Endothelial cell of umbilical vein (primary cell): ENCODE results near the gene GLOD5. TPM values are rescaled to one million over a fixed set of nuclear protein-coding genes. Genes with fewer than 3 reads are reported as not detected.

ENCODE experiments used
- BruUV-seq: library from RNA; stranded (reverse); fragments of 400-500 nt; replicated peaks from 2 replicates; lab custom pipeline; 2021; lab: Mats Ljungman, UMichigan
- CTCF ChIA-PET: fragments of 300-600, 350-600 bp; sonication (Branson Sonifier 250); formaldehyde crosslinking; loops from one replicate; lab custom pipeline; 2021; ENCODE audit warnings: antibody characterized with exemption, inconsistent platforms; lab: Charles Lee
- POLR2A ChIA-PET: fragments of 300-600, 350-600 bp; sonication (Branson Sonifier 250); formaldehyde crosslinking; loops from one replicate; lab custom pipeline; 2021; ENCODE audit warnings: antibody characterized with exemption, inconsistent platforms; lab: Charles Lee
- DNase-seq: peaks from one replicate; pipeline ENCODE4 v3.0.0-alpha.2; 2011; ENCODE audit warnings: low read depth, low spot score
- FAIRE-seq: peaks from 2 replicates; lab custom pipeline; 2011; peaks lifted over from hg19 to GRCh38; lab: Jason Lieb, UNC
- H2AFZ ChIP-seq: 2 replicates; pipeline ENCODE4 v1.6.0; 2012; ENCODE audit warnings: low read depth, low read length, control low read depth, inconsistent platforms
- H3K27ac ChIP-seq: 2 replicates; pipeline ENCODE4 v1.5.1; 2011; ENCODE audit warnings: low read depth, mild to moderate bottlenecking, control low read depth, low read length, moderate library complexity; ENCODE audit not compliant: insufficient read depth
- H3K27me3 ChIP-seq, 2 experiments: 2 replicates each; pipeline versions ENCODE4 v1.6.0 to v1.6.1; 2011; ENCODE audit warnings: low read length in 2 of 2, mixed read lengths in 1 of 2; ENCODE audit not compliant: control insufficient read depth in 2 of 2, insufficient read depth in 2 of 2
- H3K36me3 ChIP-seq, 2 experiments: 2 replicates in 1 of 2; 3 replicates in 1 of 2; pipeline ENCODE4 v1.5.1; 2011; ENCODE audit warnings: low read length in 2 of 2, mild to moderate bottlenecking in 1 of 2, moderate library complexity in 1 of 2; ENCODE audit not compliant: control insufficient read depth in 2 of 2, insufficient read depth in 2 of 2; ENCODE audit errors: extremely low read depth in 1 of 2
- H3K4me1 ChIP-seq: 3 replicates; pipeline ENCODE4 v1.5.1; 2011; ENCODE audit warnings: mild to moderate bottlenecking, low read length; ENCODE audit not compliant: control insufficient read depth, insufficient read depth; ENCODE audit errors: extremely low read depth
- H3K4me2 ChIP-seq: 2 replicates; pipeline ENCODE4 v1.6.1; 2011; ENCODE audit warnings: low read length, control low read depth, mixed read lengths; ENCODE audit not compliant: insufficient read depth
- H3K4me3 ChIP-seq, 3 experiments: fragments of 200-600 bp in 1 of 3; sonication (generic), shearing (Covaris generic) in 1 of 3; replicated peaks in 1 of 3; 2 replicates each; pipeline ENCODE4 v1.5.1; 2011 to 2016; ENCODE audit warnings: control low read depth in 3 of 3, low read length in 3 of 3, mild to moderate bottlenecking in 2 of 3, inconsistent platforms in 1 of 3, low read depth in 1 of 3, moderate library complexity in 1 of 3; ENCODE audit not compliant: insufficient read depth in 1 of 3
- H3K79me2 ChIP-seq: 2 replicates; pipeline ENCODE4 v1.6.0; 2012; ENCODE audit warnings: low read length, inconsistent platforms; ENCODE audit not compliant: control insufficient read depth, insufficient read depth
- H3K9ac ChIP-seq: replicated peaks from 2 replicates; pipeline ENCODE3; 2011; ENCODE audit warnings: low read length, control low read depth; ENCODE audit not compliant: insufficient read depth; ENCODE audit errors: extremely low read depth
- H3K9me1 ChIP-seq: replicated peaks from 3 replicates; pipeline ENCODE4 v1.6.0; 2011; ENCODE audit warnings: mild to moderate bottlenecking, low read length; ENCODE audit not compliant: control insufficient read depth, insufficient read depth; ENCODE audit errors: extremely low read depth
- H3K9me3 ChIP-seq: replicated peaks from 2 replicates; pipeline ENCODE4 v1.5.1; 2012; ENCODE audit warnings: low read length, inconsistent platforms; ENCODE audit not compliant: control insufficient read depth, insufficient read depth
- H4K20me1 ChIP-seq: replicated peaks from 2 replicates; pipeline ENCODE3; 2011; ENCODE audit warnings: mild to moderate bottlenecking, low read length; ENCODE audit not compliant: control insufficient read depth, insufficient read depth; ENCODE audit errors: extremely low read depth
- EZH2 ChIP-seq: IDR thresholded peaks from 2 replicates; pipeline ENCODE4 v1.6.1; 2012; ENCODE audit warnings: borderline replicate concordance, low read depth, mild to moderate bottlenecking, moderate library complexity, low read length, inconsistent platforms; ENCODE audit not compliant: severe bottlenecking
- FOS ChIP-seq: IDR thresholded peaks from 2 replicates; pipeline ENCODE4 v1.6.1; 2011; ENCODE audit warnings: mild to moderate bottlenecking, low read length, moderate library complexity, borderline replicate concordance; ENCODE audit not compliant: insufficient read depth
- GATA2 ChIP-seq: IDR thresholded peaks from 2 replicates; pipeline ENCODE4 v1.7.0; 2011; ENCODE audit warnings: low read depth, mild to moderate bottlenecking, moderate library complexity, mixed read lengths, low read length; ENCODE audit not compliant: insufficient read length, insufficient read depth
- JUN ChIP-seq: IDR thresholded peaks from 2 replicates; pipeline ENCODE4 v1.6.1; 2011; ENCODE audit warnings: borderline replicate concordance, low read depth; ENCODE audit not compliant: insufficient read length, insufficient read depth
- MYC ChIP-seq: IDR thresholded peaks from one replicate; pipeline ENCODE4 v1.6.1; 2011; ENCODE audit warnings: mild to moderate bottlenecking, low read depth, low read length
- POLR2A ChIP-seq: IDR thresholded peaks from 2 replicates; pipeline ENCODE4 v1.6.1; 2012; ENCODE audit warnings: low read depth, mild to moderate bottlenecking, control low read depth, low read length
- POLR2AphosphoS5 ChIP-seq: IDR thresholded peaks from 2 replicates; pipeline ENCODE4 v1.6.1; 2012; ENCODE audit warnings: low read depth, mild to moderate bottlenecking, control low read depth, low read length, moderate library complexity; ENCODE audit not compliant: insufficient read depth
- dilution Hi-C: fragments of 300-500 bp; cut with MboI; formaldehyde crosslinking; loops from one replicate; pipeline ENCODE4 v1.15.0; 2019; ENCODE audit warnings: low sequenced_read_pairs; ENCODE audit not compliant: extremely low pct_ligation_motif_present
- intact Hi-C: fragments of 100-400 bp; cut with micrococcal nuclease; formaldehyde crosslinking; loops from one replicate; pipeline ENCODE4 v1.10.0; 2022
- polyA plus RNA-seq, 4 experiments: library from polyadenylated mRNA; depleted of rRNA in 3 of 4; stranded (reverse) in 3 of 4; unstranded in 1 of 4; fragments of >200 nt; gene quantifications; 2 replicates each; pipeline versions ENCODE4 v1.2.1 to v1.2.3, GENCODE V29; 2011 to 2012; ENCODE audit warnings: missing spikeins in 1 of 4
- total RNA-seq: library from RNA; stranded (reverse); gene quantifications from 2 replicates; pipeline ENCODE4 v1.2.3, GENCODE V29; 2021
- TF ChIP-seq, protein P1 (sequence below), 2 donors: IDR thresholded peaks; 1 replicate in 1 of 2; 2 replicates in 1 of 2; pipeline ENCODE4 v1.5.1; 2011; ENCODE audit warnings: low read length in 2 of 2, mild to moderate bottlenecking in 2 of 2, moderate library complexity in 2 of 2, control low read depth in 1 of 2, inconsistent platforms in 1 of 2, low read depth in 1 of 2; ENCODE audit not compliant: insufficient read depth in 1 of 2; ENCODE audit errors: extremely low read depth in 1 of 2
- TF ChIP-seq, protein P2 (sequence below): IDR thresholded peaks from 2 replicates; pipeline ENCODE4 v1.6.1; 2011; ENCODE audit not compliant: insufficient read depth, insufficient read length

Gene GLOD5
- total and polyA plus RNA-seq, 2 donors (not counting 3 experiments of a cell fraction or from before 2014, with no cell fraction given), result not detected

DNA sequence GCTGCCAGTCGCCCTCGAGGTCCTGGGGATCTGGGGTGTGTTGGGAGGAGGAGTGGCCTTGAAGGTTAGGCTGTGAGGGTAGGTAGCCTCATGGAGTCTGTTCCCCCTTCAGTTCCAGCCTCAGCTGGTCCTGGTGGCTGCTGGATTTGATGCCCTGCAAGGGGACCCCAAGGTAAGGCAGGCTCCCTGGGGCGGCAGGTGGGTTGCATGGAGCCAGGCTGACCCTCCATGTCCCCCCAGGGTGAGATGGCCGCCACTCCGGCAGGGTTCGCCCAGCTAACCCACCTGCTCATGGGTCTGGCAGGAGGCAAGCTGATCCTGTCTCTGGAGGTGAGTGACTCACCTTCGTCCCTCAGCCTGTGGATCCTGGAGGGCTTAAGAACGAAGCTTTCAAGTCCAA, 53.2 kb downstream of the GLOD5 start:
- H3K9ac ChIP-seq, result no peak overlapping the region
- intact Hi-C loops, result no loop called here
- DNase-seq (no peak), FAIRE-seq (no peak)
- H3K9me3 ChIP-seq, result no peaks in the 10 kb centered on the region
- no peak overlapping the region for H3K27ac ChIP-seq
- no peaks in the 10 kb centered on the region for H3K9me1 ChIP-seq
- H3K4me2 ChIP-seq, result no peak overlapping the region
- peaks cover 0 to 2% of the 10 kb centered on the region in 2 experiments for H3K36me3 ChIP-seq
- no peaks in the 10 kb centered on the region for H3K79me2 ChIP-seq
- dilution Hi-C loops, result no loop called here
- no TSS peak for BruUV-seq
- no peak overlapping the region for H2AFZ ChIP-seq
- TF ChIP-seq, protein P1, sequence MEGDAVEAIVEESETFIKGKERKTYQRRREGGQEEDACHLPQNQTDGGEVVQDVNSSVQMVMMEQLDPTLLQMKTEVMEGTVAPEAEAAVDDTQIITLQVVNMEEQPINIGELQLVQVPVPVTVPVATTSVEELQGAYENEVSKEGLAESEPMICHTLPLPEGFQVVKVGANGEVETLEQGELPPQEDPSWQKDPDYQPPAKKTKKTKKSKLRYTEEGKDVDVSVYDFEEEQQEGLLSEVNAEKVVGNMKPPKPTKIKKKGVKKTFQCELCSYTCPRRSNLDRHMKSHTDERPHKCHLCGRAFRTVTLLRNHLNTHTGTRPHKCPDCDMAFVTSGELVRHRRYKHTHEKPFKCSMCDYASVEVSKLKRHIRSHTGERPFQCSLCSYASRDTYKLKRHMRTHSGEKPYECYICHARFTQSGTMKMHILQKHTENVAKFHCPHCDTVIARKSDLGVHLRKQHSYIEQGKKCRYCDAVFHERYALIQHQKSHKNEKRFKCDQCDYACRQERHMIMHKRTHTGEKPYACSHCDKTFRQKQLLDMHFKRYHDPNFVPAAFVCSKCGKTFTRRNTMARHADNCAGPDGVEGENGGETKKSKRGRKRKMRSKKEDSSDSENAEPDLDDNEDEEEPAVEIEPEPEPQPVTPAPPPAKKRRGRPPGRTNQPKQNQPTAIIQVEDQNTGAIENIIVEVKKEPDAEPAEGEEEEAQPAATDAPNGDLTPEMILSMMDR (IDR thresholded peaks at IDR 0.05; ENCODE audit: extremely low read depth in 1 of 2, insufficient read depth in 1 of 2, low read depth in 1 of 2, low read length in 2 of 2), result no peak
- no peak for TF ChIP-seq GATA2
- no peaks in the 10 kb centered on the region for H3K4me1 ChIP-seq
- no peak overlapping the region for H3K4me3 ChIP-seq
- H4K20me1 ChIP-seq, result no peaks in the 10 kb centered on the region
- POLR2A ChIA-PET, result no interaction called here
- CTCF ChIA-PET, result no interaction called here
- no peaks in the 10 kb centered on the region for H3K27me3 ChIP-seq

DNA sequence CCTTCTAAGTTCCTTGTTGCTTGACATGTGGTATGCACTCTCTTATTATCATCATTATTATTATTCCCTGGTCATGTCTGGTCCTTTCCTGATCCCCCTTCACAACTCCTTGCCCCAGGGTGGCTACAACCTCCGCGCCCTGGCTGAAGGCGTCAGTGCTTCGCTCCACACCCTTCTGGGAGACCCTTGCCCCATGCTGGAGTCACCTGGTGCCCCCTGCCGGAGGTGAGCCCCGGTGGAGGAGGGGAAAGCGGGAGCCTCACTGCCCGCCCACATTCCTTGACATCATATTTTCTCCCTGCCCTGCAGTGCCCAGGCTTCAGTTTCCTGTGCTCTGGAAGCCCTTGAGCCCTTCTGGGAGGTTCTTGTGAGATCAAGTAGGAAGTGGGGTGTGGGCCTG, 53.7 kb downstream of the GLOD5 start:
- intact Hi-C loops, result no loop called here
- Histone ChIP-seq H4K20me1 (no peaks in the 10 kb centered on the region), H3K36me3 (peaks cover 0 to 2% of the 10 kb centered on the region in 2 experiments), H3K4me1 (no peaks in the 10 kb centered on the region), H3K9me1 (no peaks in the 10 kb centered on the region), H2AFZ (no peak overlapping the region), H3K27me3 (no peaks in the 10 kb centered on the region), H3K79me2 (no peaks in the 10 kb centered on the region), H3K27ac (no peak overlapping the region), H3K9ac (no peak overlapping the region), H3K4me3 (no peak overlapping the region), H3K4me2 (no peak overlapping the region), H3K9me3 (no peaks in the 10 kb centered on the region)
- TF ChIP-seq JUN, result no peak
- TF ChIP-seq, protein P1 (IDR thresholded peaks at IDR 0.05; ENCODE audit: extremely low read depth in 1 of 2, insufficient read depth in 1 of 2, low read depth in 1 of 2, low read length in 2 of 2), result no peak
- TF ChIP-seq EZH2, result no peak
- no peak for TF ChIP-seq POLR2AphosphoS5
- TF ChIP-seq, protein P2, sequence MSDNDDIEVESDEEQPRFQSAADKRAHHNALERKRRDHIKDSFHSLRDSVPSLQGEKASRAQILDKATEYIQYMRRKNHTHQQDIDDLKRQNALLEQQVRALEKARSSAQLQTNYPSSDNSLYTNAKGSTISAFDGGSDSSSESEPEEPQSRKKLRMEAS, result no peak
- TF ChIP-seq GATA2, result no peak
- TF ChIP-seq POLR2A, result no peak
- TF ChIP-seq FOS, result no peak
- no peak for TF ChIP-seq MYC
- ChIA-PET CTCF (no interaction called here), POLR2A (no interaction called here)
- DNase-seq (no peak), FAIRE-seq (no peak)
- dilution Hi-C loops, result no loop called here
- BruUV-seq, result no TSS peak
